Myocyte (in vitro differentiated cells): Measurements from ENCODE around the gene MST1. TPM values are rescaled to one million over a fixed set of nuclear protein-coding genes. Genes with fewer than 3 reads are reported as not detected.

Experiments
- DNase-seq: peaks from one replicate; pipeline ENCODE4 v3.0.0-alpha.2; 2012; ENCODE audit warnings: low read depth
- total RNA-seq: library from RNA; depleted of rRNA; stranded (reverse); fragments of >200 nt; gene quantifications from 2 replicates; pipeline ENCODE4 v1.2.3, GENCODE V29; 2014

Gene MST1
- total RNA-seq, 1 donor from 2014 or later, result 10.8 TPM

DNA sequence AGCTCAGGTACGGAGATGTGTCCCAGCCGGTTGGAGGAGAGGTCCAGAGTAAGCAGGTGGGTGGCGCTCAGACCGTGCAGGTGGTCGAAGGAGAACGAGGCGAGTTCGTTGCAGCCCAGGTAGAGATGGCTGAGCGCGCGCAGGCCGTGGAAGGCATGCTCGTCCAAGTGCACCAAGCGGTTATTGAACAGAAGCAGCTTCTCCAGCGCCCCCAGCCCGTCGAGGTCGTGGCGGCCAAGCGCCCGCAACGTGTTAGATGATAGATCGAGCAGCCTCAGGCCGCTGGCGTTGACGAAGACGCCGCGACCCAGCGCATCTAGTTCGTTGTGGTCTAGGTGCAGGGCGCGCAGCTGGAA, 29.6 kb upstream of the MST1 start:
- no peak for DNase-seq

GRCh38 chr3:49717959-49718857, 28.9 kb upstream of the MST1 start:
- DNase-seq, result no peak

- DNase-seq, result no peak
Observed at GRCh38 chr3:49717211-49717958, 28.1 kb upstream of the MST1 start.

DNA sequence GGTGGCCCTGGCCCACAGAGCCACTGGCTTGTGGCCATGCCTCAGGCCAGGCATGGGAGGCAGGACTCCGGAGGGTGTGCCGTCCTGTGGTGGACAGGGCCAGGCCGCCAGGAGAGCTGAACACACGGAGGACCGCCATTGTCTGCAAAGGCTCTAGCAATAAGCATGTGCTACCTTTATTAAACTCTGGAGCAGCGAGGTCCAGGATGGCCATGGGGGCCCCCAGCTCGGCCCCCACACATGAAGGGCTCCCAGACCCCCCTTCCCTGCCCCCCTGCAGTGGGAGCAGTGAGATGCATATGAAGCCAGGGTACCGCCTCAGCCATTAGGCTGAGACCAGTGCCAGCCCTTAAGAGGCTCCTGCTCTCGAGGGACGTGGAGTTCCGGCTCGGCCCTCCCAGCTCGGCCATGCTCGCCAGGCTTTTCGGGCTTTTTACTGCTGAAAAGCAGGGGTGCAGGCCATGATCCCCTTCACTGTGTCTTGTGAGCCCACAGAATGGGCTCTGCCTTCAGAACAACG, 27.5 kb upstream of the MST1 start:
- DNase-seq, result no peak

DNA sequence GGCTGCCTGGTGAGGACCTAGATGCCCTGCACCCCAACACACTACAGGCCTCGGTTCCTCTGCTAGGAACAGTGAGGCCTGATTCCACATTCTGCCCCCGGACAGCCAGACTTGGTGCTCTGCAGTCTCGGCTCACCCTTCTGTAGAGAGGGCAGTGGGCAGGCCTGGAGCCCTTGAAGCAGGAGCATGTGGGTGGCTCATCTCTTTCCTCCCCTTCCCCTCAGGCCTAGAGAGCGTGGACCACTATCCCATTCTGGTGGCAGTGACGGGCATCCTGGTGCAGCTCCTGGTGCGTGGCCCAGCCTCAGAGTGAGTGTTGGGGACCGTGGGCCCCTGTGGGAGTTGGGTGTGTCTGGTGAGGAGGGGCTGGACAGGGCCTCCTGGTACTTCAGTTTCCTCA, 26.9 kb upstream of the MST1 start:
- DNase-seq, result no peak

DNA sequence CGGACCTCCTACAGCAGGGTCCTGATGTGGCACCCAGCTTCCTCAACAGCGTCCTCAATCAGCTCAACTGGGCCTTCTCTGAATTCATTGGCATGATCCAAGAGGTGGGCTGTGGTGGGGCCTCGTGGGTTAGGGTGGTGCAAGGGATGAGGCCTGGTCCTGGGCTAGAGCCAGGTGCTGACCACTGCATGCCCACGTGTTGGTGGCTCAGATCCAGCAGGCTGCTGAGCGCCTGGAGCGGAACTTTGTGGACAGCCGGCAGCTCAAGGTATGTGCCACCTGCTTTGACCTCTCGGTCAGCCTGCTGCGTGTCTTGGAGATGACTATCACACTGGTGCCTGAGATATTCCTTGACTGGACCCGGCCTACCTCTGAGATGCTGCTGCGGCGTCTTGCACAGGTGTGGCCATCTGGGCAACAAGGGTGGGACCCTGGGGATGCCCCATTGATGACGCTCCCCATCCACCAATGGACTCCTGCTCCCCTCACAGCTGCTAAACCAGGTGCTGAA, 26.4 kb upstream of the MST1 start:
- DNase-seq, result peak; percentile 47

DNA sequence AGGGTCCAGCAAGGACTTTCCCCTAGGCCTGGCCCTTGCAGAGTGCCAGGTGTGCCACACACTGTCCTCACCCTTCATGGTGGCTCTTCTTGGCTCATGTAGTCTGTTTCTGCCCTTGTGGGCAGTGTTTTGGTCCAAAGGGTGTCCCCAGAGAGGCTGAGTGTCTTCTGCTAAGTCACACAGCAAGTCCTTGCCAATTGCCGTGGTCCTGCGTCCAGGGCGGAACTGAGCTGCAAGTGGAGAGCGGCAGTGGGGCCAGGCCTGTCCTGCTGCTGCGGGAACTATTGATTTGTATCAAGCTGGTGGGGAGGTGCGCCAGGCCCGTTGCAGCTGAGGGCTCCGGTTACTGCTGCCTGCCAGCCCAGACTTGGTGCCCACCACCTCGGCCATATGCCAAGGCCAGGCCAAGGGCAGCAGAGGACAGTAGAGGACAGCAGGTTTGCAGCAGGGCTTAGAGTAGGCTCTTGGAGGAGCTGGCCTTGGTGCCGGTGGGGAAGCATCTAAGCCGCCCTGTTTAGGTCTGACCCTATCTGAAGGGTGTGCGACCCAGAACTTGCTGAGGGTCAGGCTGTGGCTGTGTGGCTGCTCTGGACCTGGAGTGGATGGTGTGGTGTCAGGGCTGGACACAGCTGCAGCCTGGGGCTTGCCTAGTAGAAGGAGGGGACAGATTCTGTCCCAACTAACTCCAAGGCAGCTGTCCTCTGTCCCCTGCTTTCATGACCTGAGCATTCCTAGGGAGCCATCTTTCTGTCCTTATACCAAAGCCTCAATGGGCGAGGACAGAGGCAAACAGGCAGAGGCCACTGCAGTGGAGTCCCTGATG, 25.7 kb upstream of the MST1 start:
- DNase-seq, result peak; percentile 60

- no peak for DNase-seq
Observed at GRCh38 chr3:49713336-49714105, 24.2 kb upstream of the MST1 start.

GRCh38 chr3:49712631-49713317, 23.5 kb upstream of the MST1 start:
- no peak for DNase-seq

- DNase-seq, result no peak
Observed at GRCh38 chr3:49712166-49712565, 22.9 kb upstream of the MST1 start.

DNA sequence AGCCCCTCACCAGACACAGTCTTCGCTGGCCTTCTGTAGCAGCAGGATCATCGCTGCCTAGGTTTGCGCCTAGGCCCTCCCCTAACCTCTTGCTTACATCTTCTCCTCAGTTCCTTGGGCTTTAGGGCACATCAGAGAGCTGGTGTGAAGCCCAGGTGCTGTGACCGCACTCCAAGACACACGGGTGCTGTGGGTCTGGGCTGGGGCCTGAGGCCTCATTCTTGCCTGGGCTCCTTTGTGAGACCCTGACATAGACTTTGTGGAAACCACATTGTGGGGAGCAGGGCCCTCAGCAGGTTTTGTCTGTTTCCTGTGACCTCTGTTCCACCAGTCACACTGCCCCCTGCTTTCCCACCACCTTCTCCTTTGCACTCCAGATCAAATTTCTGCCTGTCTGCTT, 22.2 kb upstream of the MST1 start:
- no peak for DNase-seq

- no peak for DNase-seq
Observed at GRCh38 chr3:49709852-49710251, 20.6 kb upstream of the MST1 start.

GRCh38 chr3:49707113-49707480, 17.8 kb upstream of the MST1 start:
- peak; percentile 45 for DNase-seq

DNA sequence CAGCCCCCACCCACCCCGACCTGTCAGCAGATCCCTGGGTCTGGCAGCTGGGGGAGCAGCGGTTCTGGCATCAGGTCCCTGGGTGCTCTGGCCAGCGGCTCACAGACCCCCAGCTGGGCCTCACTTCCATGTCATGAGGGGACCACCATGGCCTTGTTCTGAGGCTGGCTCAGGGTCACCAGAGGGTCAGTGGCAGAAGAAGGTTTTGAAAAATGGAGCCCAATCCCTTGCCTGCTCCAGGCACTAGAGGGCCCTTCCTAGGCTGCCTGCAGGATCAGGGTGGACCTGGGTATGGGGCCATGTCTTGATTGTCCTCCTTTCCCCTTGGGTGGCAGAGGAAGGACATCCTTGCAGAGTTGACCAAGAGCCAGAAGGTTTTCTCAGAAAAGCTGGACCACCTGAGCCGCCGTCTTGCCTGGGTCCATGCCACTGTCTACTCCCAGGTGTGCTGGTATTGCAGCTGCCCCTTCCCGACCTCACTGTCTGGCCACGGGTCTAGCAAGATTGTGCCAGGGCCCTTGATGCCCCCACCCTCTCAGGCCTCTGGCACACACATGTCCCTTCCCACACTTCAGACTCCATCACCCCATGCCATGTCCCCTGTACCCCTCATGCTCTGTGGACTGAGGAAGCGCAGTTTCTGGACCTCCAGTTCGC, 17.3 kb upstream of the MST1 start:
- DNase-seq, result no peak

- no peak for DNase-seq
Observed at GRCh38 chr3:49705390-49705960, 16.2 kb upstream of the MST1 start.

GRCh38 chr3:49704629-49705028, 15.4 kb upstream of the MST1 start:
- DNase-seq, result no peak

GRCh38 chr3:49703956-49704355, 14.7 kb upstream of the MST1 start:
- no peak for DNase-seq

GRCh38 chr3:49703443-49703927, 14.2 kb upstream of the MST1 start:
- DNase-seq, result peak; percentile 75

DNA sequence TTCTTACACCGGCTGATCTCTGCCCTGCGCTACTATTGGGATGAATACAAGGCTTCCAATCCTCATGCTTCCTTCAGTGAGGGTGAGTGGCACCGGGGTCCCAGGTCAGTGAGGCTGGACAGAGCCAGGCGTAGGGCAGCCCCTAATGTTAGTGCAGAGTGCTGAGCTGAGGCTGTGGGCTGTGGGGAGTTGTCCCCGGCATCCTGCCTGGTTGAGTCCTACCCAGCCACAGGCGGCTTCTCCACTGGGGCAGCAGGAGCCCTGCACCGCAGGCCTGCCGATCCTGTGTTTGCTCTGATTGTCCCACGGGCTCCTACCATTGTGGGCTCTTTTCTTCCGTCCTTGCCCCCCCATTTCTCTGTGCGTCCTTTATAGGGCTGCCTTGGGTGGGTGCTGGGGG, 13.4 kb upstream of the MST1 start:
- DNase-seq, result no peak
